GM12878 (cell line): ENCODE data around the gene RAB37. TPM values are rescaled to one million over a fixed set of nuclear protein-coding genes. Genes with fewer than 3 reads are reported as not detected.

Experiments used
- ATAC-seq: fragments of 200-7000 bp; cut with Tn5 transposase; 3 replicates; pipeline ENCODE4 v1.9.1; 2020; ENCODE audit warnings: mild to moderate bottlenecking, moderate library complexity
- BruUV-seq: library from RNA; stranded (reverse); fragments of 400-500 nt; replicated peaks from 2 replicates; lab custom pipeline; 2021; lab: Mats Ljungman, UMichigan
- CTCF ChIA-PET: fragments of 300-600 bp; sonication (Branson Sonifier 250); formaldehyde crosslinking; extraction: SDS; loops from one replicate; lab custom pipeline; 2021; ENCODE audit warnings: inconsistent platforms; lab: Yijun Ruan, JAX
- POLR2A ChIA-PET: fragments of 350-600 bp; formaldehyde crosslinking; extraction: SDS; loops from one replicate; lab custom pipeline; 2021; ENCODE audit warnings: inconsistent platforms; lab: Charles Lee
- RAD21 ChIA-PET: fragments of 300-600 bp; sonication (Branson Sonifier 250); formaldehyde crosslinking; loops from one replicate; lab custom pipeline; 2023; ENCODE audit warnings: antibody characterized with exemption; ENCODE audit not compliant: unreplicated experiment; lab: Charles Lee
- SMC1A ChIA-PET: fragments of 300-600 bp; sonication (Branson Sonifier 250); formaldehyde crosslinking; loops from one replicate; lab custom pipeline; 2023; ENCODE audit not compliant: unreplicated experiment, uncharacterized antibody; lab: Charles Lee
- DNase-seq: peaks from one replicate; pipeline ENCODE4 v3.0.0-alpha.2; 2011; ENCODE audit warnings: low read depth, low spot score
- FAIRE-seq: peaks from 3 replicates; lab custom pipeline; 2011; peaks lifted over from hg19 to GRCh38; lab: Jason Lieb, UNC
- H2AFZ ChIP-seq: 2 replicates; pipeline ENCODE4 v1.6.0; 2011; ENCODE audit warnings: low read depth, low read length, control low read depth; ENCODE audit not compliant: control insufficient read depth
- H3K27ac ChIP-seq: 2 replicates; pipeline ENCODE4 v1.5.1; 2011; ENCODE audit warnings: control low read depth; ENCODE audit not compliant: control insufficient read depth, insufficient read depth
- H3K27me3 ChIP-seq, 2 experiments: replicated peaks in 1 of 2; 2 replicates each; pipeline versions ENCODE4 v1.6.0 to v1.6.1; 2011; ENCODE audit warnings: low read length in 1 of 2; ENCODE audit not compliant: control insufficient read depth in 2 of 2, insufficient read depth in 2 of 2
- H3K36me3 ChIP-seq, 2 experiments: 2 replicates each; pipeline ENCODE4 v1.5.1; 2011; ENCODE audit warnings: low read length in 1 of 2; ENCODE audit not compliant: control insufficient read depth in 2 of 2, insufficient read depth in 2 of 2
- H3K4me1 ChIP-seq: 2 replicates; pipeline ENCODE4 v1.6.1; 2011; ENCODE audit warnings: mild to moderate bottlenecking, low read length, moderate library complexity, mixed read lengths; ENCODE audit not compliant: control insufficient read depth, insufficient read depth
- H3K4me2 ChIP-seq: 2 replicates; pipeline ENCODE4 v1.6.0; 2011; ENCODE audit warnings: control low read depth; ENCODE audit not compliant: control insufficient read depth, insufficient read depth
- H3K4me3 ChIP-seq: fragments of 200-600 bp; sonication (generic); 2 replicates; pipeline ENCODE4 v1.5.1; 2016
- H3K79me2 ChIP-seq: 2 replicates; pipeline ENCODE4 v1.6.0; 2011; ENCODE audit warnings: low read length; ENCODE audit not compliant: control insufficient read depth, insufficient read depth
- H3K9ac ChIP-seq: 2 replicates; pipeline ENCODE4 v1.8.0; 2011; ENCODE audit warnings: low read length, control low read depth, mixed read lengths; ENCODE audit not compliant: control insufficient read depth, insufficient read depth
- H3K9me3 ChIP-seq: replicated peaks from 3 replicates; pipeline ENCODE4 v1.5.1; 2011; ENCODE audit warnings: mild to moderate bottlenecking, low read length; ENCODE audit not compliant: control insufficient read depth, insufficient read depth
- H4K20me1 ChIP-seq: 2 replicates; pipeline ENCODE4 v1.6.0; 2011; ENCODE audit not compliant: control insufficient read depth, insufficient read depth
- BACH1 ChIP-seq: fragments of 450-650 bp; IDR thresholded peaks from 2 replicates; pipeline ENCODE4 v1.6.1; 2017; ENCODE audit warnings: mild to moderate bottlenecking, borderline replicate concordance
- CREB1 ChIP-seq: IDR thresholded peaks from 2 replicates; pipeline ENCODE4 v1.6.1; 2012; ENCODE audit warnings: low read depth, mild to moderate bottlenecking, inconsistent platforms
- EZH2 ChIP-seq: IDR thresholded peaks from 2 replicates; pipeline ENCODE4 v1.6.1; 2012; ENCODE audit warnings: low read depth, mild to moderate bottlenecking, control low read depth, inconsistent platforms, low read length, borderline replicate concordance; ENCODE audit not compliant: control insufficient read depth
- IRF4 ChIP-seq: IDR thresholded peaks from 2 replicates; pipeline ENCODE4 v1.6.1; 2011; ENCODE audit warnings: low read depth, low read length
- MYC ChIP-seq: IDR thresholded peaks from 2 replicates; pipeline ENCODE4 v1.6.1; 2011; ENCODE audit warnings: mild to moderate bottlenecking, low read length, moderate library complexity, inconsistent platforms; ENCODE audit not compliant: insufficient read depth, insufficient replicate concordance, insufficient read length, severe bottlenecking
- NFXL1 ChIP-seq: fragments of 450-650 bp; IDR thresholded peaks from 2 replicates; pipeline ENCODE4 v1.6.1; 2017; ENCODE audit warnings: antibody characterized with exemption, mild to moderate bottlenecking, borderline replicate concordance
- PAX5 ChIP-seq: IDR thresholded peaks from 2 replicates; pipeline ENCODE4 v1.6.1; 2011; ENCODE audit warnings: low read depth, low read length, borderline replicate concordance
- SMAD1 ChIP-seq: fragments of 450-650 bp; IDR thresholded peaks from 2 replicates; pipeline ENCODE4 v1.6.1; 2018; ENCODE audit warnings: mild to moderate bottlenecking, low read depth; ENCODE audit not compliant: partially characterized antibody
- TCF12 ChIP-seq: IDR thresholded peaks from 2 replicates; pipeline ENCODE4 v1.6.1; 2011; ENCODE audit warnings: low read depth, mild to moderate bottlenecking, low read length
- WRNIP1 ChIP-seq: IDR thresholded peaks from 2 replicates; pipeline ENCODE4 v1.6.1; 2011; ENCODE audit warnings: low read depth, low read length, improper control_type of control experiment, borderline replicate concordance
- WGBS: methylation state at CpG from one replicate; pipeline ENCODE4 v1.1.6; 2016; ENCODE audit warnings: low lambda C conversion rate; ENCODE audit not compliant: insufficient replicate concordance, insufficient coverage; ENCODE audit errors: missing lambda C conversion rate; 5-methylcytosine and 5-hydroxymethylcytosine counted together
- in situ Hi-C: fragments of 300-500 bp; cut with MboI; formaldehyde crosslinking; loops from 9 replicates; pipeline ENCODE4 v1.14.3; 2018; ENCODE audit warnings: mixed read lengths
- intact Hi-C: fragments of 100-400 bp; cut with micrococcal nuclease; formaldehyde crosslinking; loops from one replicate; pipeline ENCODE4 v1.14.2; 2022; ENCODE audit not compliant: unreplicated experiment
- polyA plus RNA-seq, 11 experiments: library from polyadenylated mRNA; depleted of rRNA in 4 of 11; unstranded in 6 of 11; stranded (reverse) in 5 of 11; fragments of >200 nt; fragmentation: Nextera tagmentation in 4 of 11; fragmentation: Illumina TruSeq in 1 of 11; extraction: Ambion mirVana in 4 of 11; extraction: Trizol in 1 of 11; gene quantifications; 1 replicate in 1 of 11; 2 replicates in 10 of 11; pipeline versions ENCODE4 v1.2.1 to v1.2.3, GENCODE V29; 2011 to 2016; ENCODE audit warnings: inconsistent platforms in 2 of 11, missing spikeins in 2 of 11, low read depth in 1 of 11
- total RNA-seq, 4 experiments: library from RNA; depleted of rRNA in 3 of 4; stranded (reverse); fragments of >200 nt in 3 of 4; fragmentation: Illumina TruSeq in 1 of 4; extraction: Trizol in 1 of 4; gene quantifications; 2 replicates each; pipeline versions ENCODE4 v1.2.1 to v1.2.3, GENCODE V29; 2013 to 2021

RAB37 gene
- total and polyA plus RNA-seq, 10 of the 15 experiments (the other 5 are each of a cell fraction or from before 2014, with no cell fraction given) = 0.48 to 5.6 (median 1.7) TPM

GRCh38 chr17:74772053-74772452, 35.0 kb downstream of the RAB37 start:
- SMC1A ChIA-PET = no interaction called here
- CTCF ChIA-PET = interaction anchor here (1.5 to 7.0 kb wide), 3 partner anchors 17 to 115 kb away, joined by 3 to 60 read pairs (median 25); no protein-coding TSS in a partner anchor
- FAIRE-seq = no peak
- no peak for DNase-seq
- Histone ChIP-seq H3K4me1 (peaks cover 7% of the 10 kb centered on the region; the same call in 1 of the 2 replicates), H3K79me2 (peaks cover 16% of the 10 kb centered on the region), H3K36me3 (peaks cover 26 to 34% of the 10 kb centered on the region in 2 experiments), H3K9me3 (no peaks in the 10 kb centered on the region), H3K9ac (no peak overlapping the region), H3K27ac (no peak overlapping the region), H3K4me3 (no peak overlapping the region), H4K20me1 (no peaks in the 10 kb centered on the region), H2AFZ (no peak overlapping the region)
- intact Hi-C loops = no loop called here
- WGBS = 90% methylated on average over 13 of the region's 13 CpGs
- POLR2A ChIA-PET = no interaction called here
- ATAC-seq = no peak
- TF ChIP-seq SMAD1 (no peak), NFXL1 (no peak), WRNIP1 (no peak), TCF12 (no peak), CREB1 (no peak), PAX5 (no peak), IRF4 (no peak), EZH2 (no peak), MYC (no peak), BACH1 (no peak)
- TF ChIP-seq, all 136 proteins: peak for 0
- no TSS peak for BruUV-seq
- in situ Hi-C loops = no loop called here
- RAD21 ChIA-PET = interaction anchor here (1.6 to 3.8 kb wide), 2 partner anchors 27 to 114 kb away, joined by 6 to 30 read pairs; no protein-coding TSS in a partner anchor
- Histone ChIP-seq H3K4me2 (no peak overlapping the region), H3K27me3 (no peaks in the 10 kb centered on the region)
